Colonic mucosa (tissue), 4 donors: ENCODE data around the gene SPCS3. TPM values are rescaled to one million over a fixed set of nuclear protein-coding genes. Genes with fewer than 3 reads are reported as not detected.

Experiments used
- DNase-seq: peaks from one replicate; pipeline ENCODE4 v3.0.0-alpha.2; 2020
- H3K27ac ChIP-seq: fragments of 200-600 bp; one replicate; pipeline ENCODE4 v1.8.0; 2021
- H3K27me3 ChIP-seq: fragments of 200-600 bp; one replicate; pipeline ENCODE4 v1.8.0; 2021
- H3K36me3 ChIP-seq: fragments of 200-600 bp; one replicate; pipeline ENCODE4 v1.8.0; 2021
- H3K4me1 ChIP-seq: fragments of 200-600 bp; one replicate; pipeline ENCODE4 v1.8.0; 2021; ENCODE audit warnings: mild to moderate bottlenecking
- H3K4me3 ChIP-seq: fragments of 200-600 bp; one replicate; pipeline ENCODE4 v1.8.0; 2021
- H3K9ac ChIP-seq, 2 donors: one replicate each; pipeline ENCODE4 v1.7.0; 2013; ENCODE audit warnings: control low read depth in 2 of 2, low read depth in 2 of 2, low read length in 2 of 2
- H3K9me3 ChIP-seq: fragments of 200-600 bp; one replicate; pipeline ENCODE4 v1.8.0; 2021
- CTCF ChIP-seq: fragments of 200-600 bp; IDR thresholded peaks from one replicate; pipeline ENCODE4 v1.8.0; 2022; ENCODE audit warnings: antibody characterized with exemption, mild to moderate bottlenecking
- intact Hi-C: fragments of 100-400 bp; cut with DNase I; formaldehyde crosslinking; loops from one replicate; pipeline ENCODE4 v1.14.1; 2022
- total RNA-seq, 2 donors: library from RNA; stranded (reverse); fragmentation: NEBNext Ultra II Directional in 1 of 2; extraction: Animal tissue kit (Norgen Biotek cat#: 25700) in 1 of 2; gene quantifications; one replicate each; pipeline ENCODE4 v1.2.1, GENCODE V29; 2021
- donor health status: healthy.
- donor health status: DM: no; HTN: no; CAD: no.
- donor health status: DM: no; HTN: no; CAD: no.

Gene SPCS3
- total RNA-seq = 100 to 1,000 TPM; 116 to 147 TPM

GRCh38 chr4:176319704-176320339 lies at the start of gene SPCS3:
Gene SPCS3, plus strand, starts transcription at chr4:176319966. Its CDS starts 111 bp downstream, at chr4:176320077.
- peak within 1 kb of the TSS; percentile 76 for H3K4me3 ChIP-seq
- H3K9ac ChIP-seq = peak within 1 kb of the TSS; percentile 88 to 97
- no peaks in the 10 kb centered on the region for H3K27me3 ChIP-seq
- peak; percentile 97 for DNase-seq
- no peak for TF ChIP-seq CTCF
- H3K9me3 ChIP-seq = no peaks in the 10 kb centered on the region
- peak within 1 kb of the TSS; percentile 99 for H3K27ac ChIP-seq
- peaks cover 3% of the 10 kb centered on the region for H3K4me1 ChIP-seq
- intact Hi-C loops = loop anchor here (10.0 kb wide), 1 partner anchor 125 kb away; the partner anchor contains the start of gene SPATA4
- no peaks in the 10 kb centered on the region for H3K36me3 ChIP-seq

- no peak for TF ChIP-seq CTCF
- H3K9ac ChIP-seq = no peak overlapping the region
- intact Hi-C loops = no loop called here
- no peaks in the 10 kb centered on the region for H3K4me1 ChIP-seq
- H3K27ac ChIP-seq = no peak overlapping the region
- no peaks in the 10 kb centered on the region for H3K9me3 ChIP-seq
- H3K4me3 ChIP-seq = no peak overlapping the region
- no peaks in the 10 kb centered on the region for H3K36me3 ChIP-seq
- DNase-seq = no peak
- H3K27me3 ChIP-seq = no peaks in the 10 kb centered on the region
Measured at GRCh38 chr4:176270669-176271068, 49.1 kb upstream of the SPCS3 start.

- Histone ChIP-seq H3K9ac (no peak overlapping the region), H3K36me3 (no peaks in the 10 kb centered on the region), H3K27me3 (no peaks in the 10 kb centered on the region), H3K9me3 (no peaks in the 10 kb centered on the region), H3K27ac (no peak overlapping the region), H3K4me3 (no peak overlapping the region), H3K4me1 (no peaks in the 10 kb centered on the region)
- intact Hi-C loops = no loop called here
- no peak for DNase-seq
- TF ChIP-seq CTCF = no peak
Measured at GRCh38 chr4:176271749-176272148, 48.0 kb upstream of the SPCS3 start.

- no peaks in the 10 kb centered on the region for H3K9me3 ChIP-seq
- no peak overlapping the region for H3K9ac ChIP-seq
- intact Hi-C loops = no loop called here
- no peak overlapping the region for H3K4me3 ChIP-seq
- H3K4me1 ChIP-seq = no peaks in the 10 kb centered on the region
- TF ChIP-seq CTCF = no peak
- no peaks in the 10 kb centered on the region for H3K27me3 ChIP-seq
- H3K27ac ChIP-seq = no peak overlapping the region
- no peaks in the 10 kb centered on the region for H3K36me3 ChIP-seq
- DNase-seq = no peak
Measured at GRCh38 chr4:176272799-176273198, 47.0 kb upstream of the SPCS3 start.

- no peak overlapping the region for H3K27ac ChIP-seq
- no peaks in the 10 kb centered on the region for H3K9me3 ChIP-seq
- H3K36me3 ChIP-seq = no peaks in the 10 kb centered on the region
- no peak for DNase-seq
- no peak overlapping the region for H3K4me3 ChIP-seq
- intact Hi-C loops = no loop called here
- no peak for TF ChIP-seq CTCF
- H3K27me3 ChIP-seq = no peaks in the 10 kb centered on the region
- no peaks in the 10 kb centered on the region for H3K4me1 ChIP-seq
- no peak overlapping the region for H3K9ac ChIP-seq
Measured at GRCh38 chr4:176273736-176274135, 46.0 kb upstream of the SPCS3 start.
